ENCODE data around the gene EPHB2.
"Not testable (repeated sequence)": the region's sequence is repeated elsewhere in the genome, so short reads cannot be mapped to it uniquely, and the experiment has no call there.

EPHB2 gene

DNA sequence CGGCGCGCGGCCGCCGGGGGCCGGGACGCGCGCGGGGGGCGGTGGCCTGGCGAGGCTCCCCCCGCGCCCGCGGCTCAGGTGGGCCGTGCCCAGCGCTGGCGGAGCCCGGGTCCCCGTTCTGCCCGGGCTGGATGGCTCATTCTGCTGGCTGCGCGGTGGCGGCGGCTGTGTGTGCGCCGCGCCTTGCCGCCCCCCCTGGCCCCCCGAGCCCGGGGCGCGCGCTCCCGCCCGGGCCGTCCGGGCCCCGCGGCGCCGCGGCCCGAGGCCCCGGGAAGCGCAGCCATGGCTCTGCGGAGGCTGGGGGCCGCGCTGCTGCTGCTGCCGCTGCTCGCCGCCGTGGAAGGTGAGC, at the start of gene EPHB2:
Gene EPHB2 (plus strand): TSS at position 139 of the 349 bp plus-strand sequence. CDS start 144 bp downstream, at position 283.
- DNase-seq: no peak

DNA sequence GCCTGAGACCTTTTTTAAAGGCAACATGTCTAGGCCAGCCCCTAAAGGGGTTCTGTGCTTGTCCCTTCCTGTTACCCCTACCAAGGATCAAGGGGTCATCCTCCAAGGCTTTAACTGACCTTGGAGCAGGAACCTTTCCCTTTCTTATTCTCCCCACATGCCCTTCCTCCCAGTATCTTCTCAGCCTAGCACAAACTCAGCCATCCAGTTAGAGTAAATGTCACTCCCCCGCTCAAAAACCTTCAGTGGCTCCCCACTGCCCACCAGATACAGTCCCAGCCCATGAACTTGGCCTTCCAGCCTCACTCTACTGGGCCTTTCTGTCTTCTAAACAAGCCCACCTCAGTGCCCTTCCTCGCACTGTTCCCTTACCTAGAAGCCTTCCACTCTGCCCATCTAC, 48.8 kb upstream of the EPHB2 start:
- no peak for DNase-seq

DNA sequence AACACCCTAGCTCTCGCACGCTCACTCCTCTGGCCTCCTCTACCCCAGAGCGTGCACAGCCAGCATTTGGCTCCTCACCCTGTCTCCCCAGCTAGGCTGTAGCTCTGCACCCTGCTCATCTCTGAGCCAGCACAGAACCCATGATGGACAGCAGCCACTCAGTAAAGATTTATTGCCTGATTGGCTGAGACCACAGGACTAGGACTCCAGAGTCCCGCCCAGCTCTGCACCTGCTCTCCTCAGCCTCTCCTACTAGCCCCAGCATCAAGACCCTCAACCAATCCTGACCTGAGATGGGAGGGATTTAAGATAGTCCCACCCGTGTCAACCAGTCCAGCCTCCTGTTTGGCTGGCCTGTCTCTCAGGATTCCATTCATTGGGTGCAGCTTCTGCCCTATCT, 48.3 kb upstream of the EPHB2 start:
- no peak for DNase-seq

DNA sequence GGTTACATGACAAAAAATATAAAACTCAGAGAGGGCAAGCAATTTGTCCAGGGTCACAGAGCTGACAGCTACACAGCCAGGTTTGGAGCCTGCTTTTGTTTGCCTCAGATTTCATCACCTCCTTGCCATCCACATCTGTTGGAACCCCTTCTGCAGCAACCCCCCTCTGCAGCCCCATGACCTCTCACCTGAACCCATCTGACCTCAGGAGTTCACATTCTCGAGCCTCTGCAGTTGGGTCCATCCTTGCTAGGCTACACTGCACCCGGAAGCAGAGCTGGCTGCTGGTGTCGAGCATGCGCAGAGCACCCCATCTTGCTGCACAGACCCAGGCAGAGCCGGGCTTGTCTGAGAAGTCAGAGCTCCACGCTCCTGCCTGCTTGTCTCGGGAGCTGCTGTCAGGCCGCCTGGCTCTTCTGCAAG, 47.6 kb upstream of the EPHB2 start:
- DNase-seq: no peak

DNA sequence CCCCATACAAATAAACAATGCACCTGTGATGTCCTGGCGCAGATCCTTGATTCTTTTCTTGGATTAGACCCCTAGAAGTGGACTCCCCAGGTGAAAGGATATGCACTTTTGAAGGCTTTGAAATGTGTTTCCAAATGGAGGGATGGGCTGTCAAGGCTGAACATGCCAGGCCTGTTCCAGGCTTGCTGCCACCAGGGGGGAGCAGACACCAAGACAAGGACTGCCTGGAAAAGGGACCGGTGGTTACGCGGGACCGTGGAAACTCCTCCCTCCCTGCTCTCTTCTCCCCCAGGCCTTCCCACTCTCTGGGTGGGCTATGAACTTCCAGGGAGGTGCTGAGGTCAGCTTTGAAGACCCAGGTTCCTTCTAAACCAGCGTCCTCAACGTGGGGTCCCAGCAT, 44.9 kb upstream of the EPHB2 start:
- no peak for DNase-seq

DNA sequence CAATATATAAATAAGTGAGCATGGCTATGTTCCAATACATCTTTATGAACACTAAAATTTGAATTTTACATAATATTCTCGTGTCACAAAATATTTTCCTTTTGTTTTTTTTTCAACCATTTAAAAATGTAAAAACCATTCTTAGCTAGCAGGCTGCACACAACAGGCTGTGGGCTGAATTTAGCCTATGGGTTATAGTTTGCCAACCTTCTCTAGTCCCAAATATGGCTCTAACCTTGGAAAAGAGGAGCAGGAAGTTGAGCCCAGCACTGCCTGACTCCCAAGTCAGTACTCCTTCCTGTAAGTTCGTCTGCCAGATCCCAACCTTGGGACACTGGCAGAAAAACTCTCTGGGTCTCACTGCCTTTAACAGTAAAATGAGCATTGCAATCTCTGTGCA, 44.2 kb upstream of the EPHB2 start:
- no peak for DNase-seq

DNA sequence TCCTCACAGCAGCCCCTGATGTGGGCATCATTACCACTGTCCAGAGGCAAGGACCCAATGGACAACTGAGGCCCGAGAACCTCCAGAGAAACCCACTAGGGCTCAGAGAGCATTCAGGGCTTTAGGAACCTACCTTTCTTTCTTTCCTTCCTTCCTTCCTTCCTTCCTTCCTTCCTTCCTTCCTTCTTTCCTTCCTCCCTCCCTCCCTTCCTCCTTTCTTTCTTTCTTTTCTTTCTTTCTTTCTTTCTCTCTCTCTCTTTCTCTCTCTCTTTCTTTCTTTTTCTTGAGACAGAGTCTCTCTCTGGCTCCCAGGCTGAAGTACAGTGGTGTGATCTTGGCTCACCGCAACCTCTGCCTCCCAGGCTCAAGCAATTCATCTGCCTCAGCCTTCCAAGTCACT, 41.8 kb upstream of the EPHB2 start:
- DNase-seq: not testable (repeated sequence)

DNA sequence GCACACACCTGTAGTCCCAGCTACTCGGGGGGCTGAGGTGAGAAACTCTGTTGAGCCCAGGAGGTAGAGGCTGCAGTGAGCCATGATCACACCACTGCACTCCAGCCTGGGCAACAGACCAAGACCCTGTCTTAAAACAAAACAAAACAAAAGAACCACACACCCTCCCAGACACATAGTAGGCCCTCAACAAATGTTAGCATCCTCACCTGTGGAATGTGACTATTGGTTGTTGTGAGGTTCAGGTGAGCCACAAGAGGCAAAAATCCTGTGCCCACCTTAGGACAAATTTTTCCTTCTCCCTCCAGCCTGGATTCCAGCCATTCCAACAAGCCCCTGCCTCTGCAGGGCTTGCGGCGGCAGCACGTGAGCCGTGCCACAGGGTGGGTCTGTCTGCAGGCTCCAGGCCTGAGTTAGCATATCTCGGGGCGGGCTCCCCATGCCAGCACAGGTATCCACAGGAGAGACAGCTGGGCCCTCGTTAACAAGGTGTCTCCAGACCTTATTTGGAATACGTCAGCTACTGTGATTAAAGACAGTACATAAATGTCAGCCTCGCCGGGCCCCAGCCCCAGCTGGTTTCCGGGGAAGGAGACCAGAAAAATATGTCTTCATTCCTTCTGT, 40.2 kb upstream of the EPHB2 start:
- no peak for DNase-seq

DNA sequence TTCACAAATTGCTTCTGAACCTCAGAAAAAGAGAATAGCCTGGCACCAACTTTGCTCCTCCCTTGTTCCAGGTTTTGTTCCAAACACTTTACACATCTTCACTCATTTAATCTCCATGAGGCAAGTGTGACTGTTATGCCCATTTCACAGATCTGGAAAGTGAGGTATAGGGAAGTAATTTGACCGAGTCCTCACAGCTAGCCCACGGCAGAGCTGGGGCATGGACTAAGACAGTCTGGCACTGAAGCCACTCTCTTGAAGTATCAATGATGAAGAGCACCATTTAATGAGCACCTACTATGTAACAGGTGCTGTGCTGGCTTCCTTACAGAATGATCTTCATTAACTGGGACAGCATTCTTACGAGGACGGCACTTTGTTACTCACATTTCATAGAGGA, 38.6 kb upstream of the EPHB2 start:
- DNase-seq: no peak

DNA sequence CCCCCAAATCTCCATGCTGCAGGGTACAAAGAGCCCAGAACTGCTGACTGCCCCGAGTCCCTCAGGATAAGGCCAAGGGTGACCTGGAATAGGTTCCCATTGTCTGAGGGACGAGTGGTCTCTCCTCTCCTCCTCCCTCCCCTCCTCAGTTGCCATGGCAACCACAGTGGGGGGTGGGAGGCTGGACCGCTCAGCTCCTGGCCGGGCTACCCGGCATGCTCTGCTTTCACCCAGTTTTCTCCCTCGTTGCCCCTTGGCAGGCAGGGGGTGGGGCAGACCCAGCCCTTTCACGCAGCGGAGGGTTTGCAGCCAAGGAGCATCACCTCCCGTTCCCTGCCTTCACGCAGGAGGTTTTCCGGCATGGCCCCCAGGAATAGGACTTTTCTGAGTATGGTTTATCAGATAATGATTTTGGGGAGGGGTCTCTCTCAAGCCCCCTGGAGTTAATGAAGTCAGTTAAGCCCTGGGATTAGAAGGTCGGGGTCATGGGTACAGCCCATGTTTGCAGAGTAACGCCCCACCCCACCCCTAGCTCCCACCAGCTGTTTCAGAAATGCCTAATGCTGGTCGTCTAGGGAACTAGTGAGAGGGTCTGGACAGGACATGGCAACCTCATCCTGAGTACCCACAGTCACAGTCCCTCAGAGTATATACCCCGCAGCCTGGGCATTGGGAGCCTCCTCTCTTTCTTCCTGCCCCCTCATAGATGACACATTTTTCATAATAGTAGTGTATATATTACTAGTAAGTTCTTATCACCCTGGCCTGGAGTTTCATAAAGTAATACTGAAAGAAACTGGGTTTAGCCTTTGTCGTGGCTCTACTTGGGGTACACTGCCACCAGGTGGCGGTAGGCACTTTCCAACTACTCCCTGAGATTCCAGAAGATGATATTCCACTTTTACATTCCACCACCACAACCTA, 36.9 kb upstream of the EPHB2 start:
- no peak for DNase-seq

DNA sequence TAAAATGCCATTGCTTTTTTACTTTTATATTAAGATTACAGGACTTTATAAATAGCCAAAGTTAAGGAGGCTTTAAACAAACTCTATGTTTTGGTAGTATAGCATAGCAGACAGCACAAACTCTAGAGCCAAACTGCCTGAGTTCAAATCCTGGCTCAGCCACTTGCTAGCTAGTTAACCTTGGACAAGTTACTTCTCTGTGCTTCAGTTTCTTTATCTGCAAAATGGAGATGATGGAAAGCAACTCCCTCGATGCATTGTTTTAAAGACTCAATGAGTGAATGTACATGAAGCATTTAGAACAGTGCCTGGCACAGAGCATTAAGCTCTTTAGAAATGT, 36.3 kb upstream of the EPHB2 start:
- DNase-seq: no peak

DNA sequence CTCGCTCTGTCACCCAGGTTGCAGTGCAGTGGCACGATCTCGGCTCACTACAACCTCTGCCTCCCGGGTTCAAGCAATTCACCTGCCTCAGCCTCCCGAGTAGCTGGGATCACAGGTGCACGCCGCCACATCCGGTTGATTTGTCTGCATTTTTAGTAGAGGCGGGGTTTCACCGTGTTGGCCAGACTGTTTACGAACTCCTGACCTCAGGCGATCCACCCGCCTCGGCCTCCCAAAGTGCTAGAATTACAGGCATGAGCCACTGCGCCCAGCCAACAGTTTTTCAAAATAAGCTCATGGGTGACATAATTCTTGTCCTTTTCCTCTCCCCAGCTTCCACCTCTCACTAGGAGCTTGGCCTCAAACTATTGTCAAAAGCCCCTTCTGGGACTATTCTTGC, 34.5 kb upstream of the EPHB2 start:
- DNase-seq: not testable (repeated sequence)

DNA sequence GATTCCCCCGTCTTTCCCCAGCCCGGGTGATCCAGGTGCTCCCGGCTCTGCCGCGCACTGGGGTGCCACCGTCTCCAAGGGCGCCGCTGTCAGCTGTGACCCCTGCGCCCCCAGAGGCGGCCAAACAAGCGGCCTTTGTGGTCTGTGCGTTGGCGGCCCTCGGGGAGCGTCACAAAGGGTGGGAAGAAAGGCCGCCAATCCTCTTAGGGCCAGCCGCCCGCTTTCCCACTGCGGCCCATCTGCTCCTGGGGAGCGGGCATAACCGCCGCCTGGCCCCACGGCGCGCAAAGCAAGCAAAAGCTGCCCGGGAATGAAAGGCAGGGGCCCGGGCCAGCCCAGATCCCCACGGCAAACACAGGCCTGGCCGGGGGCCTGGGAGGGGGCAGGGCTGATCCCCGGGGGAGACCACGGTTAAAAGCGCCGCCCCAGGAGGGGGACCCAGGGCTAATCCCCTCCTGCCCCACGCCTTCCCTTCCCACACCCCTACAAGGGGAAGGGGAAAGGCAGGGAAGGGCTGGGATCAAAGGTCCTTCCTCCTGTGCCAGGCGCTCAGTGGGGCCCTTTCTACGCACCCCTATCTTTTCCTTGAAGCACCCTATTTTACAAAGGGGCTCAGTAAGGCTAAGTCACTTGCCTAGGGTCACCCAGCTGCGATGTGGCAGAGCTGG, 33.6 kb upstream of the EPHB2 start:
- no peak for DNase-seq

DNA sequence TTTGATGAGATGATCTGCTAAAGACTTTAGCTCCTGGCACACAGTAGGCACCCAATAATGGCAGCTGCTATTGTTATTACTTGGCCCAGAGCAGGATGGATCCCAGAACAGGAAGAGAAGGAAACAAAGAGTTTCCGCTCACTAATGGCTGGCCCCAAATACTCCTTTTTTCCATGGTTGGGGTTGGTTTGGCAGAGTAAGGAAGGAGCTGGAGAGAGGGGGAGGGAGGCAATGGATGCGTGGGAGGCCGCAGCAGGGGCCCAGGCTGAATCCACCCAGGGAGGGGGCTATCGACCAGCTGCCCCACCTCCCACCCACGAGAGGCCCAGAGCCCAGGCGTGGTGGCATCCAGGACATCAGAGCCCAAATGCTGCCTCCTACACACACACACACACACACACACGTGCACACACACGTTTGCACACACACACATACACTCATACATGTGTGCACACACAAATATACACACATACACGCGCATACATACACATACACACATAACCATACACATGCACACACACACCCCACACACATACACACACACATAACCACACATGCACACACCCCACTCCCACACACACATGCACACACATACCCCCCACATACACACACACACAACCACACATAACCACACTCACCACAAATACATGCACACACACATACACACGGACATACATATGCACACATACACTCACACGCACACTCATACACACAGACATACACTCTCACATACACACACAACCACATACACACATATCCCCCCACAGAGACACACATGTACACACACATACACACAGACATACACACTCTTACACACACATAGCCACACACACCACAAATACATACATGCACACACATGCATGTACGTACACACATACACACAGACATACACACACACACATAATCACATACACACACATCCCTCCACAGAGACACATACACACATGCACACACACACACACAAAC, 32.4 kb upstream of the EPHB2 start:
- DNase-seq: no peak

DNA sequence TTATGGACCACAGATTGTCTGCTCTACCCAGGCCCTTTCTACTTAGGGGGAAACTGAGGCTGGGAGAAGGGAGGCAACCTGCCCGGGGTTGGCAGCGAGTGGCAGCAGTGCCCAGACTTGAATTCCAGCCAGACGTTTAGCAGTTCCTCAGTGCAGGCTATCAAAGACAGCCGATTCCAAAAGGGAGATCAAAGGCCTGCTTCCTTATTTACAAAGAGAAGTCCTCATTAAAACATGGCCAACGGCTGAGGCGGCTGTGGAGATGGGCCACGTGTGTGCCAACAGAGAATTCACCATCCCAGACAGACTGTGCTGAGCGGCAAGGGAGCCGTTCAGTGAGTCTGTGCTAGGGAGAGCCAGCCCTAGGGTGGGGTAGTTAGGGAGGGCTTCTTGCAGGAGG, 29.9 kb upstream of the EPHB2 start:
- no peak for DNase-seq

DNA sequence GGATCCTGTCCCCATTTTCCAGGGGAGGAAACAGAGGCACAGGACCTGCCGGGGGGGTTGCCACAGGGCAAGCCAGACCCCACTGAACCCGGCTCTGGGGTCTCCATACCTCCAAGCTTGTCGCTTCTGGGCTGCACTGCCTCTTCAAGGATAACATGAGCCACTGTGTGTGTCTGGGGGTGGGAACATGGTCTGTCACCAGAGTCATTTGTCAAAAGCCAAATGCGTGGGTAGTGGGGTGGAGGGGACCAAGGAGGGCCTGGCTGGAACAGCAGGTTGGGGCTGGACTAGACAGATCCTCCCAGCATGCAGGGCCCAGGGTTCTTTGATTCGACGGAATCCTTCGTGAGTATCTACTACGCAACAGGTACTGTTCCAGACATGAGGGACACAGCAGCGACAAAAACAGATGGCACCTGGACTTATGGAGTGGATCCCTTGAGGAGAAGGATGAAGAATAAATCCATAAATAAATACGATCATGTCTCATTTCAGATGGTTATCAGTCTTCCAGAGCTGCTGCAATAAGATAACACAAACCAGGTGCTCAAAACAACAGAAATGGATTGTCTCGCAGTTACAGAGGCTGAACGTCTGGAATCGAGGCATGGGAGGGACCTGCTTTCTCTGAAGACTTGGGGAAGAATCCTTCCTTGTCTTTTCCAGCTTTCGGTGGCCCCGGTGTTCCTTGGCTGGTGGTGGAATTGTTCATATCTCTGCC, 28.9 kb upstream of the EPHB2 start:
- no peak for DNase-seq

DNA sequence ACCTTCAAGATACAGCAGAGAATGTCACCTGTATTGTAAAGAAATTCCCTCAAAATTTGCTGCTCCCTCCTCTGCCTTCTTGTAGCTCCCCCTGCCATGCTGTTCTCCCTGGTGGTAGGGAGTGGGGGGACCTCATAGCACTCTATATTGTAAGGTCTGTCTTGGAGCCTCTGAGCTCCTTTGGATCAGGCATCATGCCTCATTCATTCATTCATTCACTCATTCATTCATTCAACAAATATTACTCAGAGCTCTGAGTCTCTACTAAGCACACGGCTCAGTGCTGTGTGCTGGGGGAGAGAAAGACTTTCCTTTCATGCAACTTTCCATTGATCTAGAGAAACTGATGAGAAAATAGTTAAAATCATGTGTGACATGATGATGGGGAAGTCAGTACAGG, 27.1 kb upstream of the EPHB2 start:
- no peak for DNase-seq

DNA sequence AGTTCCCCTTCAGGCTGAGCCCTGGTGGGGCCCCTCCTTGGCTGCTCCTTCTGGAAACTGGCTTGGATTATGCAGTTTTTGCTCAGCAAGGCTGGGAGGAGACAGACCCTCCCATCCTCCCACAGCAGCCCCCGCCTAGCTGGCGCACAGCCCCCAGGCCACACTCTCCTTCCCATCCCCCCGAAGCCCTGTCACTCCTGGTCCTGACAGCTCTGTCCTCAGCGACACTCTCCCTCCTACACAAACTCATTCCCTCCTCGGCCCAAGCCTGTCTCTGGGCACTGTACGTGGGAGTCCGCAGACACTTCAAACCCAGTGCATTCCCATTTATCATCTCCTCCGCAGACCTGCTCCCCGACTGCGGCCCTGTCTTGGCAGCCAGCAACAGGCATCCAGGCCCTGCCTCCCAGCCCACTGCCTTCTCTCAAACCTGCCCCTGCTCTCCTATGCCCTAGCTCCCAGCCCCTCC, 25.0 kb upstream of the EPHB2 start:
- no peak for DNase-seq

DNA sequence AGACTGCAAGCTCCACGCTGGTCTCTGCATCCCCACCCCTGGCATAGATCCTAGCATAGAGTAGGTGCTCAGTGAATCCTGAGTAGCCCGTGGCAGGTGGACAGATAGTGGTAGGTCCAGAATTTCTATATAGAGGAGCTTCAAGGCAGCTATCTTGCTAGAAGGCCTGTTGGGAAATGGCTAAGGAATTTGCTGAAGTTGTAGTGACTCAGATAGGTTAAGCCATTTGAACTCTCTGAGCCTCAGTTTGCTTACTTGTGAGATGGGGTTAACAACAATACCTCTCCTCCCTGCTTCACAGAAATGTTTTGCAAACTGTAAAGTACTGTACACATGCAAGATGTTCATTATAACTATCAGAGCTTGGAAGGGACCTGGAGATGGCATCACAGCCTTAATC, 23.4 kb upstream of the EPHB2 start:
- no peak for DNase-seq

DNA sequence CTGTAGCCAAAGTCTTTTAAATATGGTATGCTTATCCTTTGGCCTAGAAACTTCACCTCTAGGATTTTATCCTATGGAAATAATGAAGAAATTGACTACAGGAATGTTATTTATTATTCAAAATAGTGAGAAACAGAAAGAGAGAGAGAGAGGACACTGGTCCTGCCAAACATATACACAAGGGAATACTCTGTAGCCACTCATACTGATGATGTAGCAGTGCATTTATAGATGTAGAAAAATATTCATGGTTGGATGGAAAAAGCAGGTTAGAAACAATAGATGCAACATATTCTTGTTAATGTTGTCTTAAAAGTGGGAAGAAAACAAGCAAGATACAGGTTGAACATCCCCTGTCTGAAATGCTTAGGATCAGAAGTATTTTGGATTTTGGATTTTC, 22.2 kb upstream of the EPHB2 start:
- DNase-seq: no peak

DNA sequence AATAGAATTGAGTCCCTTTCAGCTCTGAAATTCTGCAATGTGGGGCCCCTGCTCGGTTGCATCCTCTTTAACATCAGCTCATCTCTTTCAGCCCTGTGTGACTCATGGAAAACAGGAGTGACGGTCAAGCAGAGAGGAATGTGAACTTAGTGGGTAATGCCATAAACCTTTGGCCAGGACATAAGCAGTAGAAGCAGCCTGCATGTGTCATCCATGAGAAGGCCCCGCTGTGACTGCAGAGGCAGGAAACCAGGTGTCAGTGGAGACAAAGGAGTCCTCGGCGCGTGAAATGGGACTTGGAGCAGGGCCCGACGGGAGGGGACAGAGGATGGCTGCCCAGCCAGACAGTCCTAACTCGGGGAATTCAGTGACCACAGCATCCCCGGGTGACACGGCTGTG, 21.1 kb upstream of the EPHB2 start:
- no peak for DNase-seq

Data from GDM1 (cell line).